ENCODE data around the gene ALDH4A1.

DNA sequence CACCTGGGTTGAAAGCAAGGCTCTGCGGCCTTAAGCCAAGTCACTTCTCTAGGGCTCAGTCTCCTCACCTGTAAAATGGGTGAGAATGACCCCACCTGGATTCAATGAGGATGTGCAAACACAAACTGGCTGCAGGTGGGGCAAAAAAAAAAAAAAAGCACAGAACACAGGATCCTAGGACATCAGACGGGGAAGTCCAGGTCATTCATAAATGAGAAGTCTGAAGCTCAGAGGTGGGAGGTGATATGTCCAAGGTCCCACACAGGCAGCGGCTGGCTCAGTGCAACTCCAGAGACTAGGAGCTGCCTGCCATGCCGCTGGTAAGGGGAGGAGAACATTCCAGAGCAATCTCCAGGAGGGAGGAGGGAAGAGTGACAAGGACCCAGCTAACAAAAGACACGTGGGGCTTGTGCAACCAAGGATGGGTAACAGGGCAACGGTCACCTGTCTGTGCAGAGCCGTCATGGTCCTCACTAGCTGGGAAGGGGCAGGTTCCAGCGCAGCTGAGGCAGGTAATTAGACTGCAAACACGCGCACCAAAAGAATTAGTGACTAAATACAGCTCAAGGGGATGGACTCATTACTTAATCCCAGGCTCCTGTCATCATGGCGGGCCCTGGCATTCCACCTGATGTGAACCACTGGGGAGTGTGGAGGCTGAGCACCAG lies 34.6 kb upstream of the ALDH4A1 start:
- TF ChIP-seq EZH2phosphoT487 (IDR thresholded peaks at IDR 0.05; ENCODE audit: low read length) (no peak), EZH2 (optimal IDR thresholded peaks at IDR 0.05; ENCODE audit: low read depth, low read length) (no peak)
- TF ChIP-seq, protein P1, sequence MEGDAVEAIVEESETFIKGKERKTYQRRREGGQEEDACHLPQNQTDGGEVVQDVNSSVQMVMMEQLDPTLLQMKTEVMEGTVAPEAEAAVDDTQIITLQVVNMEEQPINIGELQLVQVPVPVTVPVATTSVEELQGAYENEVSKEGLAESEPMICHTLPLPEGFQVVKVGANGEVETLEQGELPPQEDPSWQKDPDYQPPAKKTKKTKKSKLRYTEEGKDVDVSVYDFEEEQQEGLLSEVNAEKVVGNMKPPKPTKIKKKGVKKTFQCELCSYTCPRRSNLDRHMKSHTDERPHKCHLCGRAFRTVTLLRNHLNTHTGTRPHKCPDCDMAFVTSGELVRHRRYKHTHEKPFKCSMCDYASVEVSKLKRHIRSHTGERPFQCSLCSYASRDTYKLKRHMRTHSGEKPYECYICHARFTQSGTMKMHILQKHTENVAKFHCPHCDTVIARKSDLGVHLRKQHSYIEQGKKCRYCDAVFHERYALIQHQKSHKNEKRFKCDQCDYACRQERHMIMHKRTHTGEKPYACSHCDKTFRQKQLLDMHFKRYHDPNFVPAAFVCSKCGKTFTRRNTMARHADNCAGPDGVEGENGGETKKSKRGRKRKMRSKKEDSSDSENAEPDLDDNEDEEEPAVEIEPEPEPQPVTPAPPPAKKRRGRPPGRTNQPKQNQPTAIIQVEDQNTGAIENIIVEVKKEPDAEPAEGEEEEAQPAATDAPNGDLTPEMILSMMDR (IDR thresholded peaks at IDR 0.05; ENCODE audit: low read length): no peak
